Right kidney (tissue), 1 donor: ENCODE data around the gene PI4KA.
"Not testable (repeated sequence)": the region's sequence is repeated elsewhere in the genome, so short reads cannot be mapped to it uniquely, and the experiment has no call there.

Source experiments
- DNase-seq: peaks from one replicate; pipeline ENCODE4 v3.0.0-alpha.2; 2016

The PI4KA gene

GRCh38 chr22:20748082-20748481, 110.5 kb downstream of the PI4KA start:
- no peak for DNase-seq

- DNase-seq, result no peak
Observed at GRCh38 chr22:20747223-20747622, 111.4 kb downstream of the PI4KA start.

GRCh38 chr22:20746431-20747189, 112.0 kb downstream of the PI4KA start:
- no peak for DNase-seq

- DNase-seq, result no peak
Observed at GRCh38 chr22:20745119-20745518, 113.5 kb downstream of the PI4KA start.

- DNase-seq, result no peak
Observed at GRCh38 chr22:20744456-20744855, 114.2 kb downstream of the PI4KA start.

GRCh38 chr22:20742764-20743163, 115.8 kb downstream of the PI4KA start:
- no peak for DNase-seq

GRCh38 chr22:20741634-20742581, 116.7 kb downstream of the PI4KA start:
- DNase-seq, result no peak

- DNase-seq, result no peak
Observed at GRCh38 chr22:20741008-20741633, 117.5 kb downstream of the PI4KA start.

- no peak for DNase-seq
Observed at GRCh38 chr22:20740222-20740951, 118.2 kb downstream of the PI4KA start.

- no peak for DNase-seq
Observed at GRCh38 chr22:20738394-20739089, 120.1 kb downstream of the PI4KA start.

- DNase-seq, result not testable (repeated sequence)
Observed at GRCh38 chr22:20736891-20737290, 121.7 kb downstream of the PI4KA start.

- not testable (repeated sequence) for DNase-seq
Observed at GRCh38 chr22:20735356-20736162, 123.1 kb downstream of the PI4KA start.

- not testable (repeated sequence) for DNase-seq
Observed at GRCh38 chr22:20732431-20732830, 126.2 kb downstream of the PI4KA start.

- DNase-seq, result no peak
Observed at GRCh38 chr22:20729194-20729593, 129.4 kb downstream of the PI4KA start.

GRCh38 chr22:20728523-20729190, 130.0 kb downstream of the PI4KA start:
- no peak for DNase-seq

- no peak for DNase-seq
Observed at GRCh38 chr22:20727118-20728015, 131.2 kb downstream of the PI4KA start.

- no peak for DNase-seq
Observed at GRCh38 chr22:20725987-20726558, 132.5 kb downstream of the PI4KA start.

- no peak for DNase-seq
Observed at GRCh38 chr22:20724676-20725454, 133.7 kb downstream of the PI4KA start.
